ACC112 (cell line): ENCODE results near the gene MAP6.

ENCODE experiments used
- H2AFZ ChIP-seq: fragments of 200-600 bp; sonication (generic); one replicate; pipeline ENCODE4 v1.6.0; 2017; ENCODE audit warnings: antibody characterized with exemption, low read length; ENCODE audit not compliant: unreplicated experiment
- H3K27ac ChIP-seq: fragments of 200-600 bp; sonication (generic); 2 replicates; pipeline ENCODE4 v1.5.1; 2014; ENCODE audit warnings: low read depth, mild to moderate bottlenecking, antibody characterized with exemption, low read length, moderate library complexity
- H3K27me3 ChIP-seq: fragments of 200-600 bp; sonication (generic); 2 replicates; pipeline ENCODE4 v1.6.1; 2014; ENCODE audit warnings: mild to moderate bottlenecking, antibody characterized with exemption, low read length, moderate library complexity, mixed read lengths; ENCODE audit not compliant: insufficient read depth
- H3K36me3 ChIP-seq: fragments of 200-600 bp; sonication (generic); 2 replicates; pipeline ENCODE4 v1.6.1; 2016; ENCODE audit warnings: mild to moderate bottlenecking, antibody characterized with exemption, low read length, moderate library complexity, mixed read lengths; ENCODE audit not compliant: insufficient read depth
- H3K4me1 ChIP-seq: fragments of 200-600 bp; sonication (generic); one replicate; pipeline ENCODE4 v1.6.1; 2016; ENCODE audit warnings: low read length, mixed read lengths; ENCODE audit not compliant: insufficient read depth, unreplicated experiment, control insufficient read depth
- H3K4me3 ChIP-seq: fragments of 200-600 bp; sonication (generic); 2 replicates; pipeline ENCODE4 v1.5.1; 2014; ENCODE audit warnings: mild to moderate bottlenecking, low read depth, low read length
- H3K79me2 ChIP-seq: fragments of 200-600 bp; sonication (generic); one replicate; pipeline ENCODE4 v1.6.0; 2016; ENCODE audit warnings: low read length; ENCODE audit not compliant: control insufficient read depth, unreplicated experiment, insufficient read depth

Gene MAP6

GRCh38 chr11:75603791-75604736 lies 64.8 kb downstream of the MAP6 start:
- H3K4me1 ChIP-seq, result peaks cover 29% of the 10 kb centered on the region
- H3K27ac ChIP-seq, result peak overlapping the region; percentile 93
- peak overlapping the region; percentile 19 for H2AFZ ChIP-seq
- H3K36me3 ChIP-seq, result no peaks in the 10 kb centered on the region
- H3K4me3 ChIP-seq, result peak overlapping the region; percentile 59
- H3K79me2 ChIP-seq, result no peaks in the 10 kb centered on the region
- no peaks in the 10 kb centered on the region for H3K27me3 ChIP-seq

GRCh38 chr11:75602951-75603350 lies 65.9 kb downstream of the MAP6 start:
- Histone ChIP-seq H3K4me1 (peaks cover 29% of the 10 kb centered on the region), H3K27me3 (no peaks in the 10 kb centered on the region), H3K27ac (peak overlapping the region; percentile 93), H3K4me3 (no peak overlapping the region), H3K79me2 (no peaks in the 10 kb centered on the region), H3K36me3 (no peaks in the 10 kb centered on the region), H2AFZ (no peak overlapping the region)

- Histone ChIP-seq H3K4me3 (no peak overlapping the region), H3K27me3 (no peaks in the 10 kb centered on the region), H3K36me3 (no peaks in the 10 kb centered on the region), H3K79me2 (no peaks in the 10 kb centered on the region), H2AFZ (no peak overlapping the region), H3K4me1 (peaks cover 29% of the 10 kb centered on the region), H3K27ac (no peak overlapping the region)
These were observed 67.3 kb downstream of the MAP6 start for GRCh38 chr11:75601494-75601893.

- peaks cover 28% of the 10 kb centered on the region for H3K4me1 ChIP-seq
- H3K36me3 ChIP-seq, result no peaks in the 10 kb centered on the region
- no peaks in the 10 kb centered on the region for H3K79me2 ChIP-seq
- no peak overlapping the region for H2AFZ ChIP-seq
- H3K27me3 ChIP-seq, result no peaks in the 10 kb centered on the region
- no peak overlapping the region for H3K27ac ChIP-seq
- H3K4me3 ChIP-seq, result no peak overlapping the region
These were observed 68.5 kb downstream of the MAP6 start for GRCh38 chr11:75600356-75600755.

- H3K27ac ChIP-seq, result no peak overlapping the region
- H3K27me3 ChIP-seq, result no peaks in the 10 kb centered on the region
- no peak overlapping the region for H2AFZ ChIP-seq
- H3K4me3 ChIP-seq, result no peak overlapping the region
- H3K79me2 ChIP-seq, result no peaks in the 10 kb centered on the region
- H3K4me1 ChIP-seq, result peaks cover 13% of the 10 kb centered on the region
- H3K36me3 ChIP-seq, result no peaks in the 10 kb centered on the region
These were observed 69.9 kb downstream of the MAP6 start for GRCh38 chr11:75598900-75599299.

GRCh38 chr11:75598264-75598663 lies 70.6 kb downstream of the MAP6 start:
- no peaks in the 10 kb centered on the region for H3K79me2 ChIP-seq
- H2AFZ ChIP-seq, result no peak overlapping the region
- no peaks in the 10 kb centered on the region for H3K27me3 ChIP-seq
- no peaks in the 10 kb centered on the region for H3K36me3 ChIP-seq
- H3K4me1 ChIP-seq, result peaks cover 9% of the 10 kb centered on the region
- H3K4me3 ChIP-seq, result no peak overlapping the region
- no peak overlapping the region for H3K27ac ChIP-seq

GRCh38 chr11:75597636-75598035 lies 71.2 kb downstream of the MAP6 start:
- Histone ChIP-seq H3K27me3 (no peaks in the 10 kb centered on the region), H3K79me2 (no peaks in the 10 kb centered on the region), H3K27ac (no peak overlapping the region), H3K36me3 (no peaks in the 10 kb centered on the region), H3K4me3 (no peak overlapping the region), H2AFZ (no peak overlapping the region), H3K4me1 (peaks cover 3% of the 10 kb centered on the region)

GRCh38 chr11:75596914-75597313 lies 71.9 kb downstream of the MAP6 start:
- Histone ChIP-seq H3K27me3 (no peaks in the 10 kb centered on the region), H3K4me1 (no peaks in the 10 kb centered on the region), H3K27ac (no peak overlapping the region), H2AFZ (no peak overlapping the region), H3K4me3 (no peak overlapping the region), H3K36me3 (no peaks in the 10 kb centered on the region), H3K79me2 (no peaks in the 10 kb centered on the region)

- no peaks in the 10 kb centered on the region for H3K27me3 ChIP-seq
- no peak overlapping the region for H2AFZ ChIP-seq
- no peaks in the 10 kb centered on the region for H3K4me1 ChIP-seq
- no peak overlapping the region for H3K27ac ChIP-seq
- no peak overlapping the region for H3K4me3 ChIP-seq
- no peaks in the 10 kb centered on the region for H3K36me3 ChIP-seq
- no peaks in the 10 kb centered on the region for H3K79me2 ChIP-seq
These were observed 73.4 kb downstream of the MAP6 start for GRCh38 chr11:75595429-75595828.

GRCh38 chr11:75594211-75594610 lies 74.6 kb downstream of the MAP6 start:
- H3K4me3 ChIP-seq, result no peak overlapping the region
- no peaks in the 10 kb centered on the region for H3K36me3 ChIP-seq

GRCh38 chr11:75593286-75593915 lies 75.4 kb downstream of the MAP6 start:
- H3K79me2 ChIP-seq, result no peaks in the 10 kb centered on the region
- no peak overlapping the region for H2AFZ ChIP-seq
- no peaks in the 10 kb centered on the region for H3K27me3 ChIP-seq
- H3K4me1 ChIP-seq, result no peaks in the 10 kb centered on the region
- no peak overlapping the region for H3K27ac ChIP-seq
- H3K4me3 ChIP-seq, result no peak overlapping the region
- no peaks in the 10 kb centered on the region for H3K36me3 ChIP-seq

More at GRCh38 chr11:75594211-75594610, 74.6 kb downstream of the MAP6 start:
- Histone ChIP-seq H3K79me2 (no peaks in the 10 kb centered on the region), H3K27ac (no peak overlapping the region), H3K27me3 (no peaks in the 10 kb centered on the region), H3K4me1 (no peaks in the 10 kb centered on the region), H2AFZ (no peak overlapping the region)
